HG02870 (cell line): ENCODE measurements around the gene SERINC5.

Experiments
- ATAC-seq: cut with Tn5 transposase; IDR thresholded peaks from one replicate; pipeline ENCODE4 v1.9.1; 2021; ENCODE audit warnings: mild to moderate bottlenecking, moderate library complexity; ENCODE audit not compliant: unreplicated experiment

Gene SERINC5

DNA sequence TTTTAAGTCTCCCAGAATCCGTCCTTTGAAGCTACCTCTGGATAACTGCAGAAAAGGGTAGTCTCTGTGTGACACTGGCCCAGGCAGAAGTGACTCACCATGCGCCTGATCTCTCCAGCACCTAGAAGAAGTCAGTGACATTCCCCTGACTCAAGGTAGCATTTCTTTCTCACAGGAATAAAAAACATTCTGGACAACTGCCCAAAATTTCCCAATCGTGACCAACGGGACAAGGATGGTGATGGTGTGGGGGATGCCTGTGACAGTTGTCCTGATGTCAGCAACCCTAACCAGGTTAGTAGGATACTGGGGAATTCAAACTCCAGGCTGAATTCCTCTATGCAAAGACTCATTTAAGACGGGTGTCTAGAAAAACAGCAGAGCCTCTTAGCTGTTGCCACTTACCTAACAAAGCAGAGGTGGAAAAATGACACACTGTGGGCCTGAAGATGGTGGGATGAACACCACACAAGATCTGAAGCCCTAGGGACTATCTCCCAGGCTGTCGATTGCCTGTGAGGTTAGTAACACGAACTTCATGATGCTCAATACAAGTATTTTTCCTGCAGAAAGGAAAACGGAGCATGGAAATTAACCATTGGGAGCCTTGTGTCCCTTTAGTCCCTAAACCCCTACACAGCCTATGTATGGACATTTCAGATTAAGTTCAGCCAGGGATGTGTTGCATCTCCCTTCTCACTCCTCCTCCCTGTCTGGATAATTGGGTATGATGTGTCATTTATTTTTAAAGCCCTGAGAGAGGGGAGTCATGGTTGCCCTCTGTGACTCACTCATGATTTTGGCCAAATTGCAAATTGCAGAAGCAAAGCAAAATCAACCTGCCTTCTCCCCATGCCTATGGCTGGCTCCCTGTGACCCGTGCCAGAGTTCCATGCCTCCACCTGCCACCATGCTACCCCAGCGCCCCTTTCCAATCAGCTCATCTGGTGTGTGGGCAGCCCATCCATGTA, 183.5 kb downstream of the SERINC5 start:
- ATAC-seq: no peak

DNA sequence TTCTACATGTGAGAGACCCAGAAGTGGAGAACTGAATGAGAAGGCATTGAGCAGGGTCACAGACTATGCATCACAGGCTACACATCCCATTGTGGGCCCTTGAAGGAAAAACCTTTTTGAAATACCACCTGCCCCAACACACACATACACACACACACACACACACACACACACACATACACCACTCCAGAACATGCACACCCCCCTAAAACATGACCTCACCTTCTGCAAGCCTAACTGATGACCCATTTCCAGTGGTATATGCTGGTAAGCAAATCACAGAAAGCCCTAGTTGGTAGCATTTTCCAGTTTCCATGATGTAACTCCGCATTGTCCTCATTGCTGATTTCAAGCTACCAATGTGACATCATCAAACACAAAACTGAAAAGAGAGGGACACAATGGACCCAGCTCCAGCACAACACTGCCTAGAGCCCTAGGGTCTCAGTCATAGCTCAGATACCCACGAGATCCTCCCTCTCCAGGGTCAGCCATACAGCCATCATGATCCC, 184.3 kb downstream of the SERINC5 start:
- ATAC-seq: no peak

DNA sequence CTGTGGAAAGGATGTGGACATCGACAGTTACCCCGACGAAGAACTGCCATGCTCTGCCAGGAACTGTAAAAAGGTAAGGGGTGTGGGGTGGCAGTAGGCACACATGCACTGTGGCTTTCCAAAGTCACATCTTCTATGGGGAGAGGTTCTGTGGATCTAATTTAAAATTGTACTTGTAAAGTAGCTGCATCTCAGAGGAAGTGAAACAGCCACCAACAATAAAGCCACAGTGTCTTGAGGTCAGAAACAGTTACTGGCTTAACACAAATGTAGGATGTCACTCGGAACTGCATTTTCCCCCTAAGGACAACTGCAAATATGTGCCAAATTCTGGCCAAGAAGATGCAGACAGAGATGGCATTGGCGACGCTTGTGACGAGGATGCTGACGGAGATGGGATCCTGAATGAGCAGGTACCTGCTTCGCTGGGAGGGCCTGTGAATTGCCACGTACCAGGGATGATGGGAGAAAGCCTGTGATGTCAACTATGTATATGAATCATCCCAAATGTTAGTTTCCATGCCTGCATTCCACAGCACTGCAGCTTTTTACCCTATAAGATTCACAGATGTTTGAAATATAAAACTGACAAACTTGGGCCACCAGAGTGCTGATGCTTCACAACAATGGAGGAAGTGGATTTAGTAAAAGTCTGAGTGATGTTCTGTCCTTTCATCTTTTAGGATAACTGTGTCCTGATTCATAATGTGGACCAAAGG, 185.4 kb downstream of the SERINC5 start:
- peak; percentile 82 for ATAC-seq

DNA sequence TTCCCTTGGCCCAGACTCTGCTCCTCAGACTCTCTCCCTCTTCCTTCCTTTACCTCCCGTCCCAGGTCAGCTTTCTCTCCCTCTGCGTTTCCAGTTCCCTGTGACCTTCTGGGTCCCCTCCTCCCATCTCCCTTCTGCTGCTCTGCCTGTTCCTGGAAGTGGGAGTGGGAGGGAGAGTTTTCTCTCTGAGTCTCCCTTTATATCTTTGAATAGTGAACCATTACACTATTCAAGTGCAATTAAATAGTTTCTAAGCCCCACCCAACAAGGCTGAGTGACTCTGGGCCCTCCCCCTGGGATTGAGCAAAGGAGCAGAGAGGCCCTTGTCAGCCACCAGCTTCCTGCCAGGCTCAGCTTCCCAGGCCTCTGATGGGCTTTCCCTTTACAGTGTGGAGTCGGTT, 185.9 kb downstream of the SERINC5 start:
- no peak for ATAC-seq

DNA sequence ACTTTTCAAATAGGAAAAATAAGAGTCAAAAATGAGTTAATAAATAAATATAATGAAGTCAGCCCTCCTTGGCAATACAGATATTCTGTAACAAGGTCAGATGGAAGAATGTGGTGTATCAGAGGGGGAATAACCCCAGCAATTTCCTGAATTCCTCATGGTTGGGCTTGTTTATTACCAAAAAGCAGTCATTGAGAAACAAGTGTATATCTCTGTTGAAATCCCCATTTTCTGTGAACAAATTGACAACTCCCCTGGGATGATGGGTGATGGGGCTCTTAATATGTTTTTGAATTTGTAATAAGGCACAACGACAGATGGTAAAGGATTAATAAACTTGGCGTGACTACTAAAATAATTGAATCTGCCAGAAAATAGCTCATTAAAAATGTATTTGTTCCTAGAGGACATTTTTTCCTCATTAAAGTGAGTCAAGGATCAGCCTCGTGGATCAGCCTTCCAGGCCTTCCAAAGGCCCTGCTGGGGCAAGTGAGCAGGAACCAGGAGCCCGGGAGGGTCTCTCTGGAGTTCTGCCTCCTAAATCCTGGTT, 186.5 kb downstream of the SERINC5 start:
- no peak for ATAC-seq

DNA sequence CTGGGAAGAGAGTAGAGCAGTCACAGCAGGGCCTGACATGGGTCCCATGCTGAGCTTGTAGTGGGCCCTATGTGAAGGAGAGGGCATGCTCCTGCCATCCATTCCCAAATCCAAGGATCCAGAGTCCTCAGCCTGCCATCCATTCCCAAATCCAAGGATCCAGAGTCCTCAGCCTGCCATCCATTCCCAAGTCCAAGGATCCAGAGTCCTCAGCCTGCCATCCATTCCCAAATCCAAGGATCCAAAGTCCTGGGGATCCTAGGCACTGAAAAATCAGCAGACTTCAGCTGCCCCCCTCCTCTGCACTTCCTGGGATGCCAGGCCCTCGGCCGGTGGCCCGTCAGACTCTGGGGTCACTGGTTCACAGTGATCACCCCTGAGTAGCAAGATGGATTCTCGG, 187.1 kb downstream of the SERINC5 start:
- ATAC-seq: no peak

DNA sequence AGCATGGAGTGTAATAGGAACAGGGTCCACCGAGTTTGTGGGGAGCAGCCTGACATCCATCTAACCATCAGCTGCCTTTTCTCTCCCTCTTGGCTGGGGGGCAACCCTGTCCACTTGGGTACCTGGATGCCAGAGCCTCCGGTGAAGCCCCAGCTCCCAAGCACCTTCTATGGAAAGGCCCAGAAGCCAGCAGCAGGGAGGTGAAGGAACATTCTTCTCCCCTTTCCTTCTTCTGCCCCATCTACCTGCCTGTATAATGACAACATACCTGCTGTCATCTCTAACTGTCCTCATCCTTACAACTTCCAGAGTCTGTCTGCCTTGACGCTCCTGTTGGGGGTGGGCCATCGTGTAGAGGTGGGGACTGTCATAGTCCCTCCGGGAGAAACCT, 187.6 kb downstream of the SERINC5 start:
- no peak for ATAC-seq

DNA sequence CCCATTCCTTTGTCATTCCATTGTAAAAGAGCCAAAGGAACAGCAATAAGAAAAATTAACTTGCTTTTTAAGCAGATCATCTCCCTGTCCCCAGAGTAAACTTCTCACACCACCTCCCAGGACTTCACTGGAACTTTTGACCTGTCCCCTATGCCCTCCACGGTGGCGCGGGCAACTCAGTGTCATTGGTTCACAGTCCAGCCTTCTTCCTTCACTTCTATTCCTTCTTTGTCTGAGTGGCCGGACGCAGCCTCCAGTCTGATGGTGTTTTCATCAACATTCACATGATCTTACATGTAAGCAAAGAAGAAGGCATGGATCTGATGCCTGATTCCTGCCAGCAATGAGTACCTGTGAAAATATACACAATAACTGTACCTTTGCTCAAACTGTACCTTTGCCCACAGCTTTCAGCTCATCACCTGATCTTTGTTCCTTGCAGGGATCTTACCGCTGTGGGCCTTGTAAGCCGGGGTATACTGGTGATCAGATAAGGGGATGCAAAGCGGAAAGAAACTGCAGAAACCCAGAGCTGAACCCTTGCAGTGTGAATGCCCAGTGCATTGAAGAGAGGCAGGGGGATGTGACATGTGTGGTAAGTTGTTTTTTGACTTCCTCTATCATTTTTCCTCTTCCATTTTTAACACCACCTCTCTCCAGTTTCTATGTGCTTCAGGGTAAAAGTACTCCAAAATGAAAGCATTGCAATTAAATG, 188.2 kb downstream of the SERINC5 start:
- ATAC-seq: no peak

DNA sequence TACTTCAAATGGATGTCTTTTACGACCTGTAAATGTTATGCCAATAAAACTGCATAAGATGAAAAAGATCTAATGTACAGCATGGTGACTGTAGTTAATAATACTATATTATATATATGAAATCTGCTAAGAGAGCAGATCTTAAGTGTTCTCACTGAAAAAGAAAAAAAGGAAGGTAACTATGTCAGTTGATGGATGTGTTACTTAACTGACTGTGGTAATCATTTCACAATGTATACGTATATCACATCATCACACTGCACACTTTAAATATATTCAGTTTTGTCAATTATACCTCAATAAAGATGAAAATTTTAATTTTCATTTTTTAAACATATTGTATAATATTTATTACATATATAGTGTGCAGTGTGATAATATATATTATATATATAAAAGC, 188.8 kb downstream of the SERINC5 start:
- ATAC-seq: no peak

DNA sequence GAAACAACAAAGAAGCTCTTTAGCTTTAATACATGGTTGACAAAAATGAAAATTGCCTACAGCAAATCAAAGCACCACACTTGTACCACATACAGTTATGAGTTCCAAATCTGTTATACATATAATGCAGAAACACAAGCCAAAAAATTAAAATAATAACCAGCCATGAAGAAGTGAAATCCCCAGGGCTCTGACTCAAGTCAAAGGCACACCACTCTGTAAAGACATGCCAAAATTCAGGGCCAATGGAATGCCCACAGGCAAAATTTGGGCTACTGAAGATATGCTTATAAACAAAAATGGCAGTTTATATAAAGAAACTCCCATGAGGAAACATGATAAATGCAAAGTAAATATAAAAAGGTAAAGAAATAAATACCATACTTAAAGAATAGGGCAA, 191.7 kb downstream of the SERINC5 start:
- no peak for ATAC-seq
